H9 (cell line): Measurements from ENCODE around the gene MUC5AC. TPM values are rescaled to one million over a fixed set of nuclear protein-coding genes. Genes with fewer than 3 reads are reported as not detected.

Experiments
- DNase-seq: peaks from one replicate; pipeline ENCODE4 v3.0.0-alpha.2; 2017
- H2AFZ ChIP-seq: one replicate; pipeline ENCODE4 v1.6.1; 2013; ENCODE audit warnings: mild to moderate bottlenecking, low read length, control low read depth, moderate library complexity
- H2AK5ac ChIP-seq: 2 replicates; pipeline ENCODE4 v1.6.1; 2013; ENCODE audit warnings: low read length, control low read depth, mixed read lengths; ENCODE audit not compliant: insufficient read length
- H2BK120ac ChIP-seq: one replicate; pipeline ENCODE4 v1.6.1; 2013; ENCODE audit warnings: low read depth, mild to moderate bottlenecking, low read length, control low read depth, inconsistent platforms; ENCODE audit not compliant: poor library complexity, severe bottlenecking
- H2BK12ac ChIP-seq: 2 replicates; pipeline ENCODE4 v1.6.1; 2013; ENCODE audit warnings: low read length, control low read depth, mixed read lengths, low read depth; ENCODE audit not compliant: insufficient read length
- H2BK15ac ChIP-seq: 2 replicates; pipeline ENCODE4 v1.6.1; 2013; ENCODE audit warnings: low read depth, low read length, control low read depth
- H2BK20ac ChIP-seq: one replicate; pipeline ENCODE4 v1.6.1; 2013; ENCODE audit warnings: low read depth, mild to moderate bottlenecking, low read length, control low read depth, inconsistent platforms; ENCODE audit not compliant: poor library complexity, severe bottlenecking
- H2BK5ac ChIP-seq: 2 replicates; pipeline ENCODE4 v1.6.1; 2013; ENCODE audit warnings: low read length, control low read depth, mixed read lengths; ENCODE audit not compliant: insufficient read length
- H3K14ac ChIP-seq: 2 replicates; pipeline ENCODE4 v1.6.1; 2013; ENCODE audit warnings: low read length, control low read depth; ENCODE audit not compliant: insufficient read depth
- H3K18ac ChIP-seq: 2 replicates; pipeline ENCODE4 v1.6.1; 2013; ENCODE audit warnings: low read depth, mild to moderate bottlenecking, mixed read lengths, low read length, control low read depth; ENCODE audit not compliant: insufficient read length
- H3K23ac ChIP-seq: 2 replicates; pipeline ENCODE4 v1.6.1; 2013; ENCODE audit warnings: low read length, control low read depth, mixed read lengths, low read depth; ENCODE audit not compliant: insufficient read length
- H3K23me2 ChIP-seq: 2 replicates; pipeline ENCODE4 v1.6.1; 2013; ENCODE audit warnings: low read depth, mild to moderate bottlenecking, mixed read lengths, low read length, control low read depth; ENCODE audit not compliant: insufficient read length, poor library complexity, severe bottlenecking
- H3K27ac ChIP-seq: 2 replicates; pipeline ENCODE4 v1.5.1; 2013; ENCODE audit warnings: low read length, control low read depth, mixed read lengths, low read depth; ENCODE audit not compliant: insufficient read length
- H3K27me3 ChIP-seq: 2 replicates; pipeline ENCODE4 v1.6.1; 2013; ENCODE audit warnings: low read length, control low read depth, inconsistent platforms; ENCODE audit not compliant: insufficient read depth
- H3K4ac ChIP-seq: 2 replicates; pipeline ENCODE4 v1.6.1; 2013; ENCODE audit warnings: low read depth, mild to moderate bottlenecking, control low read depth, inconsistent platforms, low read length, moderate library complexity
- H3K4me1 ChIP-seq: 2 replicates; pipeline ENCODE4 v1.6.1; 2013; ENCODE audit warnings: low read length, control low read depth, inconsistent platforms; ENCODE audit not compliant: insufficient read depth
- H3K4me2 ChIP-seq: 2 replicates; pipeline ENCODE4 v1.6.1; 2013; ENCODE audit warnings: low read length, control low read depth, mixed read lengths; ENCODE audit not compliant: insufficient read length, insufficient read depth
- H3K56ac ChIP-seq: 2 replicates; pipeline ENCODE4 v1.6.1; 2013; ENCODE audit warnings: low read depth, mild to moderate bottlenecking, mixed read lengths, low read length, control low read depth; ENCODE audit not compliant: insufficient read length
- H3K79me1 ChIP-seq: 2 replicates; pipeline ENCODE4 v1.6.1; 2013; ENCODE audit warnings: low read depth, mild to moderate bottlenecking, moderate library complexity, low read length, control low read depth, inconsistent platforms; ENCODE audit not compliant: insufficient read depth, poor library complexity, severe bottlenecking
- H3K79me2 ChIP-seq: 2 replicates; pipeline ENCODE4 v1.6.1; 2013; ENCODE audit warnings: low read length, control low read depth, inconsistent platforms; ENCODE audit not compliant: insufficient read depth
- H3K9ac ChIP-seq: 2 replicates; pipeline ENCODE4 v1.6.1; 2013; ENCODE audit warnings: low read length, control low read depth, mixed read lengths; ENCODE audit not compliant: insufficient read length; ENCODE audit errors: extremely low read depth
- H3K9me3 ChIP-seq: one replicate; pipeline ENCODE4 v1.6.1; 2013; ENCODE audit warnings: low read depth, low read length, inconsistent platforms; ENCODE audit not compliant: control insufficient read depth
- H3T11ph ChIP-seq: one replicate; pipeline ENCODE4 v1.6.1; 2013; ENCODE audit warnings: mild to moderate bottlenecking, low read length, control low read depth, inconsistent platforms
- H4K20me1 ChIP-seq: one replicate; pipeline ENCODE4 v1.6.1; 2013; ENCODE audit not compliant: control insufficient read depth, insufficient read length, insufficient read depth
- H4K5ac ChIP-seq: 2 replicates; pipeline ENCODE4 v1.6.1; 2013; ENCODE audit warnings: low read depth, mild to moderate bottlenecking, mixed read lengths, low read length, control low read depth; ENCODE audit not compliant: insufficient read length
- H4K8ac ChIP-seq: replicated peaks from 2 replicates; pipeline ENCODE4 v1.6.1; 2013; ENCODE audit warnings: low read length, control low read depth, mixed read lengths, low read depth; ENCODE audit not compliant: insufficient read length
- H4K91ac ChIP-seq: 2 replicates; pipeline ENCODE4 v1.6.1; 2013; ENCODE audit warnings: low read depth, mild to moderate bottlenecking, moderate library complexity, mixed read lengths, low read length, control low read depth; ENCODE audit not compliant: insufficient read length
- H3K27ac Mint-ChIP-seq, 3 experiments: 2 replicates in 2 of 3; 3 replicates in 1 of 3; pipeline ENCODE4 v1.8.0; 2020 to 2021; ENCODE audit warnings: mixed read lengths in 3 of 3, mild to moderate bottlenecking in 1 of 3, moderate library complexity in 1 of 3
- H3K27me3 Mint-ChIP-seq: 2 replicates; pipeline ENCODE4 v1.8.0; 2021; ENCODE audit warnings: low read depth, mild to moderate bottlenecking, moderate library complexity, mixed read lengths
- H3K36me3 Mint-ChIP-seq, 3 experiments: 2 replicates in 2 of 3; 3 replicates in 1 of 3; pipeline ENCODE4 v1.8.0; 2020 to 2021; ENCODE audit warnings: low read depth in 3 of 3, mixed read lengths in 3 of 3; ENCODE audit not compliant: insufficient read depth in 1 of 3
- H3K4me1 Mint-ChIP-seq, 2 experiments: 2 replicates each; pipeline ENCODE4 v1.8.0; 2020; ENCODE audit warnings: mixed read lengths in 2 of 2
- H3K4me3 Mint-ChIP-seq, 2 experiments: 2 replicates in 1 of 2; 3 replicates in 1 of 2; pipeline ENCODE4 v1.8.0; 2020 to 2021; ENCODE audit warnings: mild to moderate bottlenecking in 2 of 2, mixed read lengths in 2 of 2, moderate library complexity in 1 of 2
- H3K9me3 Mint-ChIP-seq, 2 experiments: 2 replicates in 1 of 2; 3 replicates in 1 of 2; pipeline ENCODE4 v1.8.0; 2020; ENCODE audit warnings: mild to moderate bottlenecking in 2 of 2, mixed read lengths in 2 of 2, moderate library complexity in 1 of 2
- CTCF ChIP-seq: fragments of 200-600 bp; sonication (generic); conservative IDR thresholded peaks from 3 replicates; pipeline ENCODE4 v1.8.0; 2021; ENCODE audit warnings: antibody characterized with exemption, mild to moderate bottlenecking
- WGBS: extraction: QIAGEN DNeasy Blood & Tissue Kit; methylation state at CpG from one replicate; pipeline ENCODE4 v1.1.7; 2013; ENCODE audit warnings: missing lambda C conversion rate, low lambda C conversion rate, mixed read lengths; ENCODE audit not compliant: insufficient read length; ENCODE audit errors: extremely low coverage; 5-methylcytosine and 5-hydroxymethylcytosine counted together
- total RNA-seq: library from RNA; stranded (reverse); gene quantifications from 2 replicates; pipeline ENCODE4 v1.2.1, GENCODE V29; 2021

The MUC5AC gene
- total RNA-seq, 1 experiment from 2014 or later: not detected

GRCh38 chr11:1225386-1226225 is 67.9 kb downstream of the MUC5AC start:
- no peaks in the 10 kb centered on the region for H3K36me3 Mint-ChIP-seq
- Histone ChIP-seq H3K27me3 (no peaks in the 10 kb centered on the region), H2BK120ac (no peak overlapping the region), H3T11ph (no peak overlapping the region), H2BK12ac (no peak overlapping the region), H3K14ac (no peak overlapping the region), H3K9ac (no peak overlapping the region), H3K79me2 (no peaks in the 10 kb centered on the region), H3K23me2 (no peaks in the 10 kb centered on the region), H4K91ac (no peak overlapping the region), H2BK5ac (no peak overlapping the region), H2BK15ac (no peak overlapping the region), H4K20me1 (peaks cover 3% of the 10 kb centered on the region), H2BK20ac (no peak overlapping the region), H3K4me1 (no peaks in the 10 kb centered on the region; the same call in 1 of the 2 replicates), H3K9me3 (no peaks in the 10 kb centered on the region), H2AFZ (no peak overlapping the region), H3K56ac (no peak overlapping the region), H3K27ac (no peak overlapping the region), H3K18ac (no peak overlapping the region), H3K79me1 (no peaks in the 10 kb centered on the region), H3K23ac (no peak overlapping the region), H3K4ac (no peak overlapping the region), H3K4me2 (no peak overlapping the region), H2AK5ac (no peak overlapping the region), H4K5ac (no peak overlapping the region), H4K8ac (no peak overlapping the region)
- peaks cover 3% of the 10 kb centered on the region; the same call in 1 of the 2 replicates for H3K27me3 Mint-ChIP-seq
- peaks cover 3 to 11% of the 10 kb centered on the region in 2 experiments; a peak in 2 of 4 replicates for H3K4me1 Mint-ChIP-seq
- no peak overlapping the region for H3K4me3 Mint-ChIP-seq
- peak; percentile 31 for DNase-seq
- no peaks in the 10 kb centered on the region for H3K9me3 Mint-ChIP-seq
- no CpG with 5 or more reads among the region's 29 CpGs for WGBS
- H3K27ac Mint-ChIP-seq: no peak overlapping the region
- TF ChIP-seq CTCF: no peak
